Neural progenitor cell (in vitro differentiated cells): ENCODE measurements around the gene DPH3. TPM values are rescaled to one million over a fixed set of nuclear protein-coding genes. Genes with fewer than 3 reads are reported as not detected.

Source experiments
- DNase-seq: peaks from one replicate; pipeline ENCODE4 v3.0.0-alpha.2; 2016; ENCODE audit warnings: low spot score
- H2AFZ ChIP-seq: fragments of 200-600 bp; sonication (generic); replicated peaks from 2 replicates; pipeline ENCODE4 v1.6.1; 2016; ENCODE audit warnings: antibody characterized with exemption
- H3F3A ChIP-seq: fragments of 200-600 bp; sonication (generic); 2 replicates; pipeline ENCODE4 v1.6.1; 2016; ENCODE audit warnings: antibody characterized with exemption, low read depth
- H3K27ac ChIP-seq: fragments of 200-600 bp; sonication (generic); 2 replicates; pipeline ENCODE4 v1.5.1; 2016; ENCODE audit warnings: mild to moderate bottlenecking
- H3K27me3 ChIP-seq: fragments of 200-600 bp; sonication (generic); 2 replicates; pipeline ENCODE4 v1.6.1; 2016; ENCODE audit warnings: mild to moderate bottlenecking, moderate library complexity
- H3K36me3 ChIP-seq: fragments of 200-600 bp; sonication (generic); 2 replicates; pipeline ENCODE4 v1.5.1; 2016
- H3K4me1 ChIP-seq: fragments of 200-600 bp; sonication (generic); 2 replicates; pipeline ENCODE4 v1.6.1; 2016; ENCODE audit warnings: mixed run types
- H3K4me2 ChIP-seq: fragments of 200-600 bp; sonication (generic); 2 replicates; pipeline ENCODE4 v1.6.1; 2016
- H3K4me3 ChIP-seq: fragments of 200-600 bp; sonication (generic); 2 replicates; pipeline ENCODE4 v1.5.1; 2016
- H3K79me2 ChIP-seq: fragments of 200-600 bp; sonication (generic); 2 replicates; pipeline ENCODE4 v1.6.1; 2016; ENCODE audit warnings: low read depth
- H3K9ac ChIP-seq: fragments of 200-600 bp; sonication (generic); 2 replicates; pipeline ENCODE4 v1.6.1; 2016
- H3K9me3 ChIP-seq: fragments of 200-600 bp; sonication (generic); 2 replicates; pipeline ENCODE4 v1.5.1; 2016; ENCODE audit warnings: low read depth
- H4K20me1 ChIP-seq: fragments of 200-600 bp; sonication (generic); 2 replicates; pipeline ENCODE4 v1.6.1; 2016; ENCODE audit warnings: low read depth
- H3K27ac Mint-ChIP-seq: 3 replicates; pipeline ENCODE4 v1.8.0; 2021; ENCODE audit warnings: mixed read lengths
- H3K27me3 Mint-ChIP-seq: 2 replicates; pipeline ENCODE4 v1.8.0; 2022; ENCODE audit warnings: low read depth, mild to moderate bottlenecking, inconsistent platforms, moderate library complexity, mixed read lengths; ENCODE audit not compliant: insufficient read depth
- H3K36me3 Mint-ChIP-seq: 3 replicates; pipeline ENCODE4 v1.8.0; 2021; ENCODE audit warnings: mixed read lengths
- H3K4me1 Mint-ChIP-seq: 3 replicates; pipeline ENCODE4 v1.8.0; 2021; ENCODE audit warnings: mixed read lengths
- H3K4me3 Mint-ChIP-seq: 3 replicates; pipeline ENCODE4 v1.8.0; 2021; ENCODE audit warnings: mild to moderate bottlenecking, moderate library complexity, mixed read lengths
- H3K9me3 Mint-ChIP-seq: 3 replicates; pipeline ENCODE4 v1.8.0; 2020; ENCODE audit warnings: mixed read lengths
- CTCF ChIP-seq: fragments of 200-600 bp; sonication (generic); IDR thresholded peaks from 2 replicates; pipeline ENCODE4 v1.5.1; 2017; ENCODE audit warnings: antibody characterized with exemption, mild to moderate bottlenecking
- EZH2 ChIP-seq: fragments of 200-600 bp; sonication (generic); IDR thresholded peaks from 2 replicates; pipeline ENCODE4 v1.6.1; 2017; ENCODE audit warnings: antibody characterized with exemption, mild to moderate bottlenecking, moderate library complexity
- EZH2phosphoT487 ChIP-seq: fragments of 200-600 bp; sonication (generic); IDR thresholded peaks from 2 replicates; pipeline ENCODE4 v1.6.1; 2017; ENCODE audit warnings: antibody characterized with exemption
- total RNA-seq: library from RNA; depleted of rRNA; stranded (reverse); fragments of >200 nt; gene quantifications from 2 replicates; pipeline ENCODE4 v1.2.3, GENCODE V29; 2015; ENCODE audit warnings: low replicate concordance

DPH3 gene
- total RNA-seq, 1 donor from 2014 or later: 31.2 TPM

DNA sequence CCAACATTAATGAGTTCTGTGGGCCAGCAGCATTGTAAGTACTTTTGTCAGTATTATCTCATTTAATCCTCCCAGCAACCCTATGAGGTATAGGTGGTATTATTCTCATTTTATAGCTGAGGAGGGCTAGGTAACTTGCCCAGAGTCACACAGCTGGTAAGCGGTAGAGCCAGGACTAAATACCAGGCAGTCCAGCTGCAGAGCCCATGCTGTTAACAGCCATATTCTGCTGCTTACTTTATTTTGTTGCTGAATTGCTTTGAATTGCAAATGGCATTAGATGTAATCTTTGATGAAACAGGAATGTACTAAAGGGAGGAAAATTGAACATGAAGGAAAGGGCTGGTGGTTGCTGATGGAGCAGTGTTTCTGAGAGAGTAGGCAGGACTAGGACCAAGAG, 19.9 kb upstream of the DPH3 start:
- no peaks in the 10 kb centered on the region for H3K4me1 ChIP-seq
- H3K27ac Mint-ChIP-seq: no peak overlapping the region
- no peak overlapping the region for H3K4me3 ChIP-seq
- H3K27me3 ChIP-seq: no peaks in the 10 kb centered on the region
- no peak for DNase-seq
- no peak overlapping the region for H2AFZ ChIP-seq
- TF ChIP-seq EZH2 (no peak), EZH2phosphoT487 (no peak), CTCF (no peak)
- H3K27ac ChIP-seq: no peak overlapping the region
- H3K79me2 ChIP-seq: no peaks in the 10 kb centered on the region
- no peaks in the 10 kb centered on the region for H3K36me3 ChIP-seq
- no peaks in the 10 kb centered on the region for H3K36me3 Mint-ChIP-seq
- no peaks in the 10 kb centered on the region for H3K27me3 Mint-ChIP-seq
- peaks cover under 1% of the 10 kb centered on the region for H3F3A ChIP-seq
- no peaks in the 10 kb centered on the region for H4K20me1 ChIP-seq
- no peaks in the 10 kb centered on the region for H3K9me3 ChIP-seq
- H3K9me3 Mint-ChIP-seq: no peaks in the 10 kb centered on the region
- no peak overlapping the region for H3K9ac ChIP-seq
- no peak overlapping the region for H3K4me3 Mint-ChIP-seq
- H3K4me2 ChIP-seq: no peak overlapping the region
- no peaks in the 10 kb centered on the region for H3K4me1 Mint-ChIP-seq

GRCh38 chr3:16280671-16281070, 15.9 kb upstream of the DPH3 start:
- H3K4me1 Mint-ChIP-seq: no peaks in the 10 kb centered on the region
- Histone ChIP-seq H3K79me2 (no peaks in the 10 kb centered on the region), H3F3A (no peaks in the 10 kb centered on the region), H3K9me3 (no peaks in the 10 kb centered on the region), H3K9ac (no peak overlapping the region), H3K36me3 (no peaks in the 10 kb centered on the region), H3K27me3 (no peaks in the 10 kb centered on the region), H3K4me1 (no peaks in the 10 kb centered on the region), H3K27ac (no peak overlapping the region), H3K4me2 (no peak overlapping the region), H2AFZ (no peak overlapping the region), H3K4me3 (no peak overlapping the region), H4K20me1 (no peaks in the 10 kb centered on the region)
- no peak overlapping the region for H3K27ac Mint-ChIP-seq
- no peaks in the 10 kb centered on the region for H3K9me3 Mint-ChIP-seq
- TF ChIP-seq EZH2phosphoT487: no peak
- TF ChIP-seq EZH2: no peak
- H3K4me3 Mint-ChIP-seq: no peak overlapping the region
- DNase-seq: no peak
- no peaks in the 10 kb centered on the region for H3K27me3 Mint-ChIP-seq
- H3K36me3 Mint-ChIP-seq: no peaks in the 10 kb centered on the region

- H3K27me3 ChIP-seq: no peaks in the 10 kb centered on the region
- TF ChIP-seq EZH2 (no peak), CTCF (no peak), EZH2phosphoT487 (no peak)
- Mint-ChIP-seq H3K27ac (no peak overlapping the region), H3K4me3 (no peak overlapping the region), H3K27me3 (no peaks in the 10 kb centered on the region), H3K9me3 (no peaks in the 10 kb centered on the region), H3K4me1 (no peaks in the 10 kb centered on the region), H3K36me3 (no peaks in the 10 kb centered on the region)
- no peaks in the 10 kb centered on the region for H3K9me3 ChIP-seq
- peaks cover 2% of the 10 kb centered on the region for H3F3A ChIP-seq
- DNase-seq: no peak
- no peaks in the 10 kb centered on the region for H3K4me1 ChIP-seq
- H3K36me3 ChIP-seq: no peaks in the 10 kb centered on the region
- no peak overlapping the region for H3K4me2 ChIP-seq
- no peak overlapping the region for H3K27ac ChIP-seq
- no peak overlapping the region for H2AFZ ChIP-seq
- no peak overlapping the region for H3K4me3 ChIP-seq
- no peaks in the 10 kb centered on the region for H4K20me1 ChIP-seq
- H3K9ac ChIP-seq: no peak overlapping the region
- H3K79me2 ChIP-seq: no peaks in the 10 kb centered on the region
Measured at GRCh38 chr3:16279010-16279801, 14.5 kb upstream of the DPH3 start.

DNA sequence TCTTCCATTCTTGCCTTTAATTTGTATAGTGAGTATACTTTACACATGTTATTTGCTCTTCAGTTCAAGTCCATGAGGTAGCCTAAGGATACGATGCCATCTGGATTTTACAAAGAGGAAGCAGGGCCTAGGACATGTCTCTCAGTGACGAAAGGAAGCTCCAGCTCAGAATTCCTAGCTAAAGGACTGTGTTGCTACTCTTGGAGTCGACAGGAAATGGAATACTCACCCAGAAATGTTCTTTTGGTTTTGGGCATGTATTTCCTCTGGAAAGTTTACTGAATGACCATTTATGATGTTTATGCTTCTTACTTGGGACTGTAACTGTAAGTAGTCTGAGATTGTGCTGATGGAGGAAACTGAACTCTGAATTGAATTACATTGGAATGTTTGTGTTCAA, 12.7 kb upstream of the DPH3 start:
- no peak overlapping the region for H3K4me3 ChIP-seq
- Mint-ChIP-seq H3K4me3 (no peak overlapping the region), H3K27me3 (no peaks in the 10 kb centered on the region), H3K36me3 (no peaks in the 10 kb centered on the region), H3K4me1 (no peaks in the 10 kb centered on the region), H3K9me3 (no peaks in the 10 kb centered on the region), H3K27ac (no peak overlapping the region)
- no peak for DNase-seq
- no peak overlapping the region for H3K9ac ChIP-seq
- H4K20me1 ChIP-seq: no peaks in the 10 kb centered on the region
- TF ChIP-seq EZH2phosphoT487 (no peak), CTCF (no peak), EZH2 (no peak)
- peaks cover 2% of the 10 kb centered on the region for H3F3A ChIP-seq
- no peaks in the 10 kb centered on the region for H3K79me2 ChIP-seq
- H3K27ac ChIP-seq: no peak overlapping the region
- H3K27me3 ChIP-seq: no peaks in the 10 kb centered on the region
- peaks cover 5% of the 10 kb centered on the region for H3K36me3 ChIP-seq
- no peak overlapping the region for H2AFZ ChIP-seq
- no peaks in the 10 kb centered on the region for H3K4me1 ChIP-seq
- no peaks in the 10 kb centered on the region for H3K9me3 ChIP-seq
- no peak overlapping the region for H3K4me2 ChIP-seq
